Gastrocnemius medialis (tissue), 4 donors: Measurements from ENCODE around the gene GRHPR. TPM values are rescaled to one million over a fixed set of nuclear protein-coding genes. Genes with fewer than 3 reads are reported as not detected.
"Not testable (repeated sequence)": the region's sequence is repeated elsewhere in the genome, so short reads cannot be mapped to it uniquely, and the experiment has no call there.

Experiments used
- ATAC-seq, 2 donors: fragments of 150-250 bp; one replicate each; pipeline ENCODE4 v1.9.1; 2016
- DNase-seq, 2 donors: peaks; one replicate each; pipeline ENCODE4 v3.0.0-alpha.2; 2019
- H3K27ac ChIP-seq, 4 donors: fragments of 200-600 bp; sonication (generic); 1 replicate in 1 of 4; 2 replicates in 3 of 4; pipeline ENCODE4 v1.5.1; 2016 to 2018; ENCODE audit warnings: mild to moderate bottlenecking in 2 of 4, moderate library complexity in 1 of 4
- H3K27me3 ChIP-seq, 3 donors: fragments of 200-600 bp; sonication (generic) in 2 of 3; 1 replicate in 1 of 3; 2 replicates in 2 of 3; pipeline versions ENCODE4 v1.5.1 to v1.6.0; 2016 to 2019; ENCODE audit warnings: mild to moderate bottlenecking in 1 of 3, moderate library complexity in 1 of 3
- H3K36me3 ChIP-seq, 2 donors: fragments of 200-600 bp; sonication (generic) in 1 of 2; one replicate each; pipeline ENCODE4 v1.5.1; 2017 to 2018
- H3K4me1 ChIP-seq, 2 donors: fragments of 200-600 bp; sonication (generic) in 1 of 2; one replicate each; pipeline ENCODE4 v1.5.1; 2016 to 2017; ENCODE audit warnings: mild to moderate bottlenecking in 2 of 2
- H3K4me3 ChIP-seq, 4 donors: fragments of 200-600 bp; sonication (generic) in 3 of 4; 1 replicate in 1 of 4; 2 replicates in 3 of 4; pipeline ENCODE4 v1.5.1; 2016 to 2019; ENCODE audit warnings: mild to moderate bottlenecking in 2 of 4
- H3K9me3 ChIP-seq, 3 donors: fragments of 200-600 bp; sonication (generic) in 2 of 3; 1 replicate in 1 of 3; 2 replicates in 2 of 3; pipeline ENCODE4 v1.5.1; 2016 to 2019
- POLR2A ChIP-seq, 2 donors: fragments of 450-650 bp; IDR thresholded peaks; one replicate each; pipeline ENCODE4 v1.6.1; 2017; ENCODE audit warnings: antibody characterized with exemption in 2 of 2, mild to moderate bottlenecking in 2 of 2, moderate library complexity in 2 of 2
- in situ Hi-C, 4 donors: fragments of 200-750 bp; cut with MboI; loops; one replicate each; pipeline versions ENCODE4 v1.15.0 to v1.8.0; 2017; ENCODE audit warnings: low sequenced_read_pairs in 4 of 4
- intact Hi-C: fragments of 100-400 bp; cut with DNase I; formaldehyde crosslinking; loops from one replicate; pipeline ENCODE4 v1.15.1; 2023; ENCODE audit warnings: low total_unique reads
- total RNA-seq, 4 donors: library from RNA; depleted of rRNA; stranded (reverse); fragments of >200 nt; gene quantifications; one replicate each; pipeline versions ENCODE4 v1.1.0 to v1.2.3, GENCODE V29; 2016
- TF ChIP-seq, protein P1 (sequence below), 5 experiments: fragments of 450-650 bp in 3 of 5; fragments of 200-600 bp in 2 of 5; sonication (generic) in 2 of 5; IDR thresholded peaks in 4 of 5; conservative IDR thresholded peaks in 1 of 5; 1 replicate in 4 of 5; 2 replicates in 1 of 5; pipeline ENCODE4 v1.5.1; 2016 to 2019; ENCODE audit warnings: antibody characterized with exemption in 5 of 5, mild to moderate bottlenecking in 3 of 5, moderate library complexity in 3 of 5

GRHPR gene
- total RNA-seq, 4 donors from 2014 or later: 119 to 138 (median 128) TPM

- ATAC-seq (no peak), DNase-seq (no peak)
- intact Hi-C loops: loop anchor here (5.0 kb wide), 3 partner anchors 63 to 302 kb away; partner anchors contain the start of genes POLR1E, TOMM5 and ZCCHC7
- no peaks in the 10 kb centered on the region for H3K9me3 ChIP-seq
- peak overlapping the region in 1 of 4 donors; percentile 93 for H3K27ac ChIP-seq
- no peaks in the 10 kb centered on the region for H3K27me3 ChIP-seq
- no peak overlapping the region for H3K4me3 ChIP-seq
- peaks cover 0 to 32% of the 10 kb centered on the region in 2 donors for H3K36me3 ChIP-seq
- TF ChIP-seq, protein P1, sequence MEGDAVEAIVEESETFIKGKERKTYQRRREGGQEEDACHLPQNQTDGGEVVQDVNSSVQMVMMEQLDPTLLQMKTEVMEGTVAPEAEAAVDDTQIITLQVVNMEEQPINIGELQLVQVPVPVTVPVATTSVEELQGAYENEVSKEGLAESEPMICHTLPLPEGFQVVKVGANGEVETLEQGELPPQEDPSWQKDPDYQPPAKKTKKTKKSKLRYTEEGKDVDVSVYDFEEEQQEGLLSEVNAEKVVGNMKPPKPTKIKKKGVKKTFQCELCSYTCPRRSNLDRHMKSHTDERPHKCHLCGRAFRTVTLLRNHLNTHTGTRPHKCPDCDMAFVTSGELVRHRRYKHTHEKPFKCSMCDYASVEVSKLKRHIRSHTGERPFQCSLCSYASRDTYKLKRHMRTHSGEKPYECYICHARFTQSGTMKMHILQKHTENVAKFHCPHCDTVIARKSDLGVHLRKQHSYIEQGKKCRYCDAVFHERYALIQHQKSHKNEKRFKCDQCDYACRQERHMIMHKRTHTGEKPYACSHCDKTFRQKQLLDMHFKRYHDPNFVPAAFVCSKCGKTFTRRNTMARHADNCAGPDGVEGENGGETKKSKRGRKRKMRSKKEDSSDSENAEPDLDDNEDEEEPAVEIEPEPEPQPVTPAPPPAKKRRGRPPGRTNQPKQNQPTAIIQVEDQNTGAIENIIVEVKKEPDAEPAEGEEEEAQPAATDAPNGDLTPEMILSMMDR (IDR thresholded peaks at IDR 0.05 in 4 of 5, conservative IDR thresholded peaks at IDR 0.05 in 1 of 5): no peak
- TF ChIP-seq POLR2A (IDR thresholded peaks at IDR 0.05): no peak
- in situ Hi-C loops: no loop called here
- H3K4me1 ChIP-seq: peaks cover 25 to 27% of the 10 kb centered on the region in 2 donors
These were observed 2.3 kb downstream of the GRHPR start for GRCh38 chr9:37424686-37425297.

DNA sequence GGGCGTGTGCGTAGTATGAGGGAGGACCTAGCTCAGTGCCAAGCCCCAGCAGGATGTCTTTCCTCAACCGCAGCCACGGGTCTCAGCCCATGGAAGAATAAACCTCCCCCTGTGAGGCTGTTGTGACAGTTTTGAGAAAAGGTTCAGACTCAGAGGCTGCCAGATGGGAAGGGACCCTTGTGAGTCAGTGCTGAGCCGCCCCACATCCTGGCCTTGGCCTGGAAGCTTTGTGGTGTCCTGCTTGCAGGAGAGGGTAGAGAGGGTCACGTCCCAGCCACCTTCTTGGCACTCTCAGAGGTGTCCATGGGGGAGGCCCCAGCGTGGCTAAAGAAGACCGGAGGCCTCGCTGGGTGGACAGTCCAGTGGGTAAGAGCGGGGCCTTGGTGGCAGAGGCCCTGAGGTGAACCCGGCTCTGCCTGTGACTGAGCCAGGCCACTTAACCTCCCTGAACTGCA, 2.8 kb downstream of the GRHPR start:
- Histone ChIP-seq H3K4me3 (no peak overlapping the region), H3K4me1 (peaks cover 25 to 27% of the 10 kb centered on the region in 2 donors), H3K9me3 (no peaks in the 10 kb centered on the region), H3K27me3 (no peaks in the 10 kb centered on the region), H3K27ac (no peak overlapping the region), H3K36me3 (peaks cover 0 to 38% of the 10 kb centered on the region in 2 donors)
- intact Hi-C loops: no loop called here
- ATAC-seq (no peak), DNase-seq (no peak)
- TF ChIP-seq, protein P1 (IDR thresholded peaks at IDR 0.05 in 4 of 5, conservative IDR thresholded peaks at IDR 0.05 in 1 of 5): no peak
- in situ Hi-C loops: no loop called here

- H3K4me3 ChIP-seq, H3K9me3 ChIP-seq, H3K27me3 ChIP-seq, ATAC-seq, H3K27ac ChIP-seq, in situ Hi-C loops, DNase-seq, intact Hi-C loops: not testable (repeated sequence)
- peaks cover 0 to 44% of the 10 kb centered on the region in 2 donors for H3K36me3 ChIP-seq
- peaks cover 25 to 27% of the 10 kb centered on the region in 2 donors for H3K4me1 ChIP-seq
These were observed 3.9 kb downstream of the GRHPR start for GRCh38 chr9:37426431-37426830.

DNA sequence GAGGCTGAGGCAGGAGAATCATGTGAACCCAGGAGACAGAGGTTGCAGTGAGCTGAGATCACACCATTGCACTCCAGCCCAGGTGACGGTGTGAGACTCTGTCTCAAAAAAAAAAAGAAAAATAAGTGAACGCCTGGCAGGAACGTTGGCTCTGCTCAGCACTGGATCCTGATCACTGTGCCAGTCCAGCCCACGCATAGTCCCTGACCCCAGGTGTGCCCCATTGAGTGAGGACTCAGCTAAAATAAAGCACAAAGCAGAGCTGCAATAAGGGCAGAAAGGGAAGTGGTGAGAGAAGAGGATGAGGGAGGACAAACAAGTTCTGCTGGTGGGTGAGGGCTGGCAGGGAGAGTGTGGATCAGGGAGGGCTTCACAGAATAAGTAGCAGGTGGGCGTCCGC, 4.3 kb downstream of the GRHPR start:
- no peaks in the 10 kb centered on the region for H3K27me3 ChIP-seq
- TF ChIP-seq, protein P1 (IDR thresholded peaks at IDR 0.05 in 4 of 5, conservative IDR thresholded peaks at IDR 0.05 in 1 of 5): no peak
- TF ChIP-seq POLR2A (IDR thresholded peaks at IDR 0.05): no peak
- intact Hi-C loops (no loop called here), in situ Hi-C loops (no loop called here)
- ATAC-seq (no peak), DNase-seq (no peak)
- no peaks in the 10 kb centered on the region for H3K9me3 ChIP-seq
- H3K36me3 ChIP-seq: peaks cover 0 to 44% of the 10 kb centered on the region in 2 donors
- H3K27ac ChIP-seq: no peak overlapping the region
- H3K4me1 ChIP-seq: peaks cover 24 to 26% of the 10 kb centered on the region in 2 donors
- H3K4me3 ChIP-seq: no peak overlapping the region

DNA sequence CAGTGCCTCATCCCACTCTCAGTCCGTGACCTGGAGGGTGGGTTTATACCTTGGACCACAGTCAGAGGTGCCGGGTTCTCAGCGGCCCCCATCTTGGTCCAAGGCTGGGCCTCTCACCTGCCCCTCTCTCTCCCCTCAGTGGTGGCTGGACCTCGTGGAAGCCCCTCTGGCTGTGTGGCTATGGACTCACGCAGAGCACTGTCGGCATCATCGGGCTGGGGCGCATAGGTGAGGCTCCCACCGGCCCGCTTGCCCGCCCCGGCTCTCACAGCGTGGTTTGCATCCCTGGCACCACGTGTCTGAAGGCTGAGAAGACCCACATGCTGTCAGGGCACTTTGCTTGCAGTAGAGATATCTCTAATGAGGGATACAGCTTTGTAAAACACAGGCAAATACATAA, 5.8 kb downstream of the GRHPR start:
- Histone ChIP-seq H3K4me3 (no peak overlapping the region), H3K27ac (no peak overlapping the region), H3K27me3 (no peaks in the 10 kb centered on the region), H3K9me3 (no peaks in the 10 kb centered on the region), H3K36me3 (peaks cover 0 to 44% of the 10 kb centered on the region in 2 donors), H3K4me1 (peaks cover 28 to 32% of the 10 kb centered on the region in 2 donors)
- intact Hi-C loops (no loop called here), in situ Hi-C loops (no loop called here)
- ATAC-seq: no peak
- TF ChIP-seq, protein P1 (IDR thresholded peaks at IDR 0.05 in 4 of 5, conservative IDR thresholded peaks at IDR 0.05 in 1 of 5): no peak
- no peak for TF ChIP-seq POLR2A (IDR thresholded peaks at IDR 0.05)
- no peak for DNase-seq
